BLaER1 (cell line): Measurements from ENCODE around the gene RAET1G.
"Not testable (repeated sequence)": the region's sequence is repeated elsewhere in the genome, so short reads cannot be mapped to it uniquely, and the experiment has no call there.

Experiments
- H3K27ac ChIP-seq: shearing (Covaris generic); formaldehyde crosslinking; 2 replicates; pipeline ENCODE4 v1.8.1; 2022
- H3K27me3 ChIP-seq: shearing (Covaris generic); formaldehyde crosslinking; 2 replicates; pipeline ENCODE4 v1.8.1; 2022
- H3K36me3 ChIP-seq: shearing (Covaris generic); formaldehyde crosslinking; 2 replicates; pipeline ENCODE4 v1.8.1; 2022
- H3K4me1 ChIP-seq: shearing (Covaris generic); formaldehyde crosslinking; 2 replicates; pipeline ENCODE4 v1.8.1; 2022
- H3K4me2 ChIP-seq: shearing (Covaris generic); formaldehyde crosslinking; 2 replicates; pipeline ENCODE4 v1.8.1; 2022
- H3K4me3 ChIP-seq: shearing (Covaris generic); formaldehyde crosslinking; 2 replicates; pipeline ENCODE4 v1.8.1; 2022
- H3K9ac ChIP-seq: shearing (Covaris generic); formaldehyde crosslinking; 2 replicates; pipeline ENCODE4 v1.8.1; 2022
- H3K9me3 ChIP-seq: shearing (Covaris generic); formaldehyde crosslinking; 2 replicates; pipeline ENCODE4 v1.8.1; 2022
- H4K20me1 ChIP-seq: shearing (Covaris generic); formaldehyde crosslinking; 2 replicates; pipeline ENCODE4 v1.8.1; 2022
- Cebpa-rat ChIP-seq: shearing (Covaris generic); IDR thresholded peaks from 2 replicates; pipeline ENCODE4 v1.8.1; 2022

The RAET1G gene

GRCh38 chr6:149934249-149935156 lies 11.6 kb upstream of the RAET1G start:
- H3K4me1 ChIP-seq = peaks cover 9% of the 10 kb centered on the region
- no peaks in the 10 kb centered on the region for H3K9me3 ChIP-seq
- H3K27ac ChIP-seq = no peak overlapping the region
- H3K36me3 ChIP-seq = no peaks in the 10 kb centered on the region
- H3K27me3 ChIP-seq = peaks cover 81% of the 10 kb centered on the region
- peaks cover 38% of the 10 kb centered on the region for H4K20me1 ChIP-seq
- no peak overlapping the region for H3K9ac ChIP-seq
- no peak overlapping the region for H3K4me2 ChIP-seq
- TF ChIP-seq Cebpa-rat = no peak
- no peak overlapping the region for H3K4me3 ChIP-seq

DNA sequence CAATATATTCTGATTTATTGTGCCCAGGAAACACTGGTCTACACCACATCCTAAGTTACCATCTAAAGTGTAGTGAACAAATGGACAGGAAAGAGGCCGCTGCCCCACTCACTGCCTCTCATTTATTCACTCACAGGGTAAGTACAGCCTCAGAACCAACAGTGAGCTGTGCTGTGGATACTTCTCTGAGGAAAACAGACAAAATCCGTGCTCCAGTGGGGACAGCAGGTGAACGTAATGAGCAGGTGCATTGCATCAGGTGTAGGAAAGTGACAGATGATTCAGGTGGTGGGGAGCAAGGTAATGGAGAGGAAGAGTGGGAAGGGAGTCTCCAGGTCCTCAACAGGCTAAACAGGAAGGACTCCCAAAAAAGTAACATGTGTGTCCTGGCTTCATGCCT lies 10.5 kb upstream of the RAET1G start:
- Histone ChIP-seq H3K4me1 (peaks cover 3% of the 10 kb centered on the region), H3K27ac (no peak overlapping the region), H3K4me3 (no peak overlapping the region), H3K9ac (no peak overlapping the region), H3K27me3 (peaks cover 81% of the 10 kb centered on the region), H3K4me2 (no peak overlapping the region), H4K20me1 (peaks cover 28% of the 10 kb centered on the region), H3K9me3 (no peaks in the 10 kb centered on the region), H3K36me3 (no peaks in the 10 kb centered on the region)
- TF ChIP-seq Cebpa-rat = no peak

GRCh38 chr6:149933036-149933435 lies 10.1 kb upstream of the RAET1G start:
- Histone ChIP-seq H3K9ac (no peak overlapping the region), H3K27ac (no peak overlapping the region), H4K20me1 (peaks cover 24% of the 10 kb centered on the region), H3K4me3 (no peak overlapping the region), H3K27me3 (peaks cover 79% of the 10 kb centered on the region), H3K36me3 (no peaks in the 10 kb centered on the region), H3K4me2 (no peak overlapping the region), H3K4me1 (no peaks in the 10 kb centered on the region), H3K9me3 (no peaks in the 10 kb centered on the region)
- TF ChIP-seq Cebpa-rat = no peak

GRCh38 chr6:149931501-149931900 lies 8.6 kb upstream of the RAET1G start:
- H3K9me3 ChIP-seq = peaks cover 3% of the 10 kb centered on the region; the same call in 1 of the 2 replicates
- no peak overlapping the region for H3K27ac ChIP-seq
- no peak overlapping the region for H3K4me3 ChIP-seq
- peaks cover 13% of the 10 kb centered on the region; the same call in 1 of the 2 replicates for H4K20me1 ChIP-seq
- H3K4me1 ChIP-seq = no peaks in the 10 kb centered on the region
- no peaks in the 10 kb centered on the region for H3K36me3 ChIP-seq
- H3K27me3 ChIP-seq = peaks cover 77% of the 10 kb centered on the region
- H3K4me2 ChIP-seq = no peak overlapping the region
- no peak overlapping the region for H3K9ac ChIP-seq
- no peak for TF ChIP-seq Cebpa-rat

GRCh38 chr6:149929422-149929821 lies 6.5 kb upstream of the RAET1G start:
- Histone ChIP-seq H4K20me1 (peaks cover 4% of the 10 kb centered on the region; the same call in 1 of the 2 replicates), H3K9ac (no peak overlapping the region), H3K4me3 (no peak overlapping the region), H3K4me1 (peaks cover 10% of the 10 kb centered on the region; the same call in 1 of the 2 replicates), H3K27me3 (peaks cover 77% of the 10 kb centered on the region), H3K4me2 (no peak overlapping the region), H3K9me3 (peaks cover 9% of the 10 kb centered on the region; the same call in 1 of the 2 replicates), H3K27ac (no peak overlapping the region), H3K36me3 (no peaks in the 10 kb centered on the region)
- TF ChIP-seq Cebpa-rat = no peak

DNA sequence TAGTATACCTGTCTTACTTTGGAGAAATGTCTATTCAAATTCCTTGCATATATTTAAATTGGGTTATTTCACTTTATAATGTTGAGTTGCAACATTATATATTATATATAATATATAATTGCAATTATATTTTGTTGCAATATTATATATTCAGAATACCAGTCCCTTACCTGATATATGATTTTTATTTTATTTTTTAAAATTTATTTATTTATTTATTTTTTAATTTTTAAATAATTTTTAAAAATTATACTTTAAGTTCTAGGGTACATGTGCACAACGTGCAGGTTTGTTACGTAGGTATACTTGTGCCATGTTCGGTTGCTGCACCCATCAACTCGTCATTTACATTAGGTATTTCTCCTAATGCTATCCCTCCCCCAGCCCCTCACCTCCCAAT lies 4.1 kb upstream of the RAET1G start:
- not testable (repeated sequence) for H3K4me2 ChIP-seq, H4K20me1 ChIP-seq, H3K27ac ChIP-seq, H3K36me3 ChIP-seq, H3K4me3 ChIP-seq, H3K9ac ChIP-seq
- H3K4me1 ChIP-seq = peaks cover 10% of the 10 kb centered on the region; the same call in 1 of the 2 replicates
- H3K9me3 ChIP-seq = peaks cover 32% of the 10 kb centered on the region
- peaks cover 91% of the 10 kb centered on the region for H3K27me3 ChIP-seq

DNA sequence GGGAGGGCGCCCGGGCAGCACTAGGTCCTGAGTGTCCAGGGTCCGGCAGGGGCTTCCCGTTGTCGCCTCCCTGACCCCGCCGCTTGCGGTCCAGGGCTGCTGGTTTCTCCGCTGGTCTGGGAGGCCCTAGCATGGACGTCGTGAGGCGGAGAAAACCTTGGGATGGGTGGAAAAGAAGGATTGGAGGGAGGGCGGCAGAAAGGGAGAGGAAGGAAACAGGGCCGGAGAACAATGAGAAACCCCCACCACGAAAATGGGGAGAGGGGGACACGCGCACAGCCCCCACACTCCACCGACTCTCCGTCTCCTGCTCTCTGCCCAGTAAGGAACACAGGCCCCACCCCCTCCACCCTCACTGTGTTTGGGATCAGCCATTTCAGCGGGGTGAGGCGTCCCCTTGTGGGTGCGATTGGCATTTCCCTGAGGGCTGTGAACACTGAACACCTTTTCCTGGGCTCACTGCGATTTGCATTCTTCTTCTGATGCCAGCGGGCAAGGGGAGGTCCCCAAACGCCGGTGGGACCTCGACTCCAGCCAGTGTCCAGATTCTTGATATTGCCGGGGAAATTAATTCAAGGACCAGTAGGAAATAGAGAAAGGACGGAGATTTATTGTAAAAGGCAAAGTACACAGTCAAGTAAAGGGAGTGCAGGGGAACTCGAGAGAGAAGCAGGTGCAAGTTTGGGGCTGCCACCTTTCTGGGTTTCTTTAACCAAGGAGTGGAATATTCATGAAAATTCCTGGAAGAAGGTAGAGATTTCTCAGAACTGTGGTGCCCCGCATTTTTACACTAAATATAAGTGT lies 3.3 kb upstream of the RAET1G start:
- H3K9me3 ChIP-seq = peaks cover 38% of the 10 kb centered on the region
- no peaks in the 10 kb centered on the region for H3K36me3 ChIP-seq
- H3K27ac ChIP-seq = no peak overlapping the region
- H3K4me2 ChIP-seq = peak overlapping the region; percentile 72
- peaks cover 4% of the 10 kb centered on the region; the same call in 1 of the 2 replicates for H4K20me1 ChIP-seq
- peak overlapping the region; percentile 60 for H3K4me3 ChIP-seq
- peaks cover 10% of the 10 kb centered on the region; the same call in 1 of the 2 replicates for H3K4me1 ChIP-seq
- H3K9ac ChIP-seq = no peak overlapping the region
- H3K27me3 ChIP-seq = peaks cover 94% of the 10 kb centered on the region
- no peak for TF ChIP-seq Cebpa-rat

DNA sequence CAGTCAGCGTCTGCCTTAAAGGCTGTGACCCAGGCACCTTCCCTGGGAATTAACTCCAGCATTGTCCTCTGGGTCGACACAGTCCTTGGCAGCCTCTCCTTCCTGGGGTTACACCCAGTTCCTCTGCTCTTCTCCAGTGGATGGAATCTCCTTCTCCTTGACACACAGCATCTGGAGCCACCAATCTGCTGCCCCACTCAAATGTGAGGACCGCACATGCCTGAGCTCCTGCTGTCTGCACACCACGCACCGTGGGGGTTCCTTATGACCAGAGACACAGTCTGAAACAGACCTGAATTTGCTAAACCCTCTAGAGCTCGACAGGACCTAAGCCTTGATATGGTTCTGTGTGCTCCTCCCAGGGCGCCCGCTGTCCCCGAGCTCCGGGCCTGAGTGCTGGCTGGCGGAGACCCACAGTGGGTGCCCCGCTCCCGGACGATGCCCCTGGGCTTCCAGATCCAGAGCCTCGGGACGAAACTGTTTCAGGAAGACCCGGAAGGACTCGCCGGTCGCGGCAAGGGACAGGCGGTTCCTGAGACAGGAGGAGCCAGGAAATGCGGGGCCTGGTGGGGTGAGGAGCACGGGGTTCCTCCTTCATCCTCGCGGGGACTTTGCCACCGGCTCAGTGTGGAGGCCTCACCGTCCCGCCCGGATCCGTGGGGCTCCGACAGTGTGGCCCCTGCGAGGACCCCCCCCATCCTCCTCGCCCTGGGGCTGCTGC lies 2.5 kb upstream of the RAET1G start:
- Histone ChIP-seq H3K4me2 (peak overlapping the region; percentile 72), H3K4me1 (peaks cover 10% of the 10 kb centered on the region; the same call in 1 of the 2 replicates), H3K36me3 (no peaks in the 10 kb centered on the region), H4K20me1 (peaks cover 4% of the 10 kb centered on the region; the same call in 1 of the 2 replicates), H3K9ac (no peak overlapping the region), H3K9me3 (peaks cover 38% of the 10 kb centered on the region), H3K27me3 (peaks cover 95% of the 10 kb centered on the region), H3K4me3 (peak overlapping the region; percentile 60), H3K27ac (no peak overlapping the region)
- TF ChIP-seq Cebpa-rat = no peak

GRCh38 chr6:149924933-149925252 lies 2.0 kb upstream of the RAET1G start:
- Histone ChIP-seq H3K4me2 (no peak overlapping the region), H3K36me3 (no peaks in the 10 kb centered on the region), H4K20me1 (peaks cover 4% of the 10 kb centered on the region; the same call in 1 of the 2 replicates), H3K4me1 (peaks cover 10% of the 10 kb centered on the region; the same call in 1 of the 2 replicates), H3K9ac (no peak overlapping the region), H3K4me3 (no peak overlapping the region), H3K9me3 (peaks cover 38% of the 10 kb centered on the region), H3K27me3 (peaks cover 95% of the 10 kb centered on the region), H3K27ac (no peak overlapping the region)
- no peak for TF ChIP-seq Cebpa-rat
